ENCODE data around the gene NEMP1.
A peak's percentile ranks its signal among the peaks of the same experiment; 100 is the strongest.
"Not testable (repeated sequence)": the region's sequence is repeated elsewhere in the genome, so short reads cannot be mapped to it uniquely, and the experiment has no call there.

NEMP1 gene

GRCh38 chr12:57078519-57079404 is at the start of gene NEMP1:
Gene NEMP1 (minus strand): TSS chr12:57078791. CDS start chr12:57078745, 46 bp downstream.
- DNase-seq, result peak; percentile 90 to 93

GRCh38 chr12:57127726-57128518 is 49.3 kb upstream of the NEMP1 start, which contains the start of gene LRP1:
Gene LRP1 (plus strand): TSS chr12:57128483. CDS start chr12:57128965, 482 bp downstream.
- DNase-seq, result peak; percentile 72 to 77

- peak; percentile 67 to 68 for DNase-seq
Measured at GRCh38 chr12:57127101-57127725, 48.6 kb upstream of the NEMP1 start.

- no peak for DNase-seq
Measured at GRCh38 chr12:57126561-57126960, 48.0 kb upstream of the NEMP1 start.

- no peak for DNase-seq
Measured at GRCh38 chr12:57126061-57126460, 47.5 kb upstream of the NEMP1 start.

GRCh38 chr12:57124261-57124877 is 45.8 kb upstream of the NEMP1 start:
- peak; percentile 70 to 72 for DNase-seq

GRCh38 chr12:57123813-57124212 is 45.2 kb upstream of the NEMP1 start:
- DNase-seq, result no peak

- not testable (repeated sequence) for DNase-seq
Measured at GRCh38 chr12:57120718-57121117, 42.1 kb upstream of the NEMP1 start.

- no peak for DNase-seq
Measured at GRCh38 chr12:57119294-57120085, 40.9 kb upstream of the NEMP1 start.

GRCh38 chr12:57118711-57119271 is 40.2 kb upstream of the NEMP1 start:
- DNase-seq, result no peak

GRCh38 chr12:57116580-57117281 is 38.1 kb upstream of the NEMP1 start:
- DNase-seq, result no peak

- DNase-seq, result no peak
Measured at GRCh38 chr12:57112492-57113294, 34.1 kb upstream of the NEMP1 start.

- DNase-seq, result peak; percentile 79 to 82
Measured at GRCh38 chr12:57111031-57111734, 32.6 kb upstream of the NEMP1 start, which contains the start of gene STAT6. Gene STAT6 (minus strand): TSS chr12:57111362. CDS start chr12:57108278, 3,084 bp downstream.

- peak; percentile 74 to 78 for DNase-seq
Measured at GRCh38 chr12:57110104-57111030, 31.8 kb upstream of the NEMP1 start.

GRCh38 chr12:57109207-57110103 is 30.9 kb upstream of the NEMP1 start:
- no peak for DNase-seq

GRCh38 chr12:57107456-57108155 is 29.0 kb upstream of the NEMP1 start:
- DNase-seq, result no peak
